Cerebellar cortex (tissue), 1 donor: ENCODE measurements around the gene PATE1.

Experiments used
- DNase-seq: peaks from one replicate; pipeline ENCODE4 v3.0.0-alpha.2; 2015; ENCODE audit warnings: low spot score

Gene PATE1

DNA sequence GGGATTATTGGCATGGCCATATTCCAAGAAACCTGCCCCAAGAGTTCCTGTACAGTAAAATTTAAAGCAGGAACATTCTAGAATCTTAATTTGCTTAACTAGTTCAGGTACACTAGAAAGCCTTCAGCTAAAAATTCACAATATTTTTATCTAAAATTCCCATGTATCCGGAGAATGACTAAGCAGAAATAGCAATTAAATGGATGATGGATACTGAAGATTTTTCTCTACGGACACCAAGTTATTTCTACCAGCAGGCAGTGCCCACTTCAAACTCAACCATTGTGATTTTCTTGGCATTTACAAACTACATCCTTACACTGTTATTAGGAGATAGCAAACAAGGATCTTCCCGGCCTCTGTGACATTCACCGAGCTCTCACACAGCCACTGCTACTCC lies 44.7 kb downstream of the PATE1 start:
- no peak for DNase-seq

- no peak for DNase-seq
Measured at GRCh38 chr11:125797641-125798040, 51.6 kb downstream of the PATE1 start.
